ENCODE measurements around the gene EMC6. TPM values are rescaled to one million over a fixed set of nuclear protein-coding genes. Genes with fewer than 3 reads are reported as not detected.

EMC6 gene
- total RNA-seq, 4 donors from 2014 or later: 5.6 to 19.3 (median 10.6) TPM

GRCh38 chr17:3665834-3666233, 2.8 kb upstream of the EMC6 start:
- TF ChIP-seq POLR2A (IDR thresholded peaks at IDR 0.05): no peak
- no peak for TF ChIP-seq CTCF (IDR thresholded peaks at IDR 0.05)
- 35 to 37% methylated on average over 5 of the region's 5 CpGs for WGBS, 2 donors
- DNase-seq (ENCODE audit: low spot score in 2 of 2): no peak
- H3K4me3 ChIP-seq (ENCODE audit: low read depth, poor library complexity, severe bottlenecking): no peak overlapping the region
- intact Hi-C loops (cut with DNase I; ENCODE audit: low total_unique reads): no loop called here

- WGBS, 2 donors: 42 to 51% methylated on average over 6 of the region's 6 CpGs
- H3K4me3 ChIP-seq (ENCODE audit: low read depth, poor library complexity, severe bottlenecking): no peak overlapping the region
- no peak for DNase-seq (ENCODE audit: low spot score in 2 of 2)
- TF ChIP-seq CTCF (IDR thresholded peaks at IDR 0.05) (no peak), POLR2A (IDR thresholded peaks at IDR 0.05) (no peak)
- intact Hi-C loops (cut with DNase I; ENCODE audit: low total_unique reads): no loop called here
Measured at GRCh38 chr17:3666516-3666915, 2.1 kb upstream of the EMC6 start.

GRCh38 chr17:3667366-3668278, 990 bp upstream of the EMC6 start:
- TF ChIP-seq POLR2A (IDR thresholded peaks at IDR 0.05) (no peak), CTCF (IDR thresholded peaks at IDR 0.05) (no peak)
- H3K4me3 ChIP-seq (ENCODE audit: low read depth, poor library complexity, severe bottlenecking): peak overlapping the region; percentile 79
- intact Hi-C loops (cut with DNase I; ENCODE audit: low total_unique reads): no loop called here
- WGBS, 2 donors: 4% methylated on average over 30 to 31 of the region's 39 CpGs
- DNase-seq (ENCODE audit: low spot score in 2 of 2): peak; percentile 74 to 97

DNA sequence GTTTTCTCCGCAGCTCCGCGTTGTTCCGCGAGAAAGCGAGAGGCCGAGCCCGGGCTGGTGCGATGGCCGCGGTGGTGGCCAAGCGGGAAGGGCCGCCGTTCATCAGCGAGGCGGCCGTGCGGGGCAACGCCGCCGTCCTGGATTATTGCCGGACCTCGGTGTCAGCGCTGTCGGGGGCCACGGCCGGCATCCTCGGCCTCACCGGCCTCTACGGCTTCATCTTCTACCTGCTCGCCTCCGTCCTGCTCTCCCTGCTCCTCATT, 404 bp downstream of the EMC6 start:
- DNase-seq (ENCODE audit: low spot score in 2 of 2): no peak
- intact Hi-C loops (cut with DNase I; ENCODE audit: low total_unique reads): no loop called here
- no peak for TF ChIP-seq CTCF (IDR thresholded peaks at IDR 0.05)
- no peak for TF ChIP-seq POLR2A (IDR thresholded peaks at IDR 0.05)
- H3K4me3 ChIP-seq (ENCODE audit: low read depth, poor library complexity, severe bottlenecking): peak overlapping the region; percentile 61
- 1% methylated on average over 18 to 21 of the region's 32 CpGs for WGBS, 2 donors

GRCh38 chr17:3669548-3669947, 936 bp downstream of the EMC6 start:
- intact Hi-C loops (cut with DNase I; ENCODE audit: low total_unique reads): no loop called here
- H3K4me3 ChIP-seq (ENCODE audit: low read depth, poor library complexity, severe bottlenecking): peak overlapping the region; percentile 61
- WGBS, 2 donors: 49 to 50% methylated on average over 12 of the region's 12 CpGs
- TF ChIP-seq POLR2A (IDR thresholded peaks at IDR 0.05) (no peak), CTCF (IDR thresholded peaks at IDR 0.05) (no peak)
- no peak for DNase-seq (ENCODE audit: low spot score in 2 of 2)

DNA sequence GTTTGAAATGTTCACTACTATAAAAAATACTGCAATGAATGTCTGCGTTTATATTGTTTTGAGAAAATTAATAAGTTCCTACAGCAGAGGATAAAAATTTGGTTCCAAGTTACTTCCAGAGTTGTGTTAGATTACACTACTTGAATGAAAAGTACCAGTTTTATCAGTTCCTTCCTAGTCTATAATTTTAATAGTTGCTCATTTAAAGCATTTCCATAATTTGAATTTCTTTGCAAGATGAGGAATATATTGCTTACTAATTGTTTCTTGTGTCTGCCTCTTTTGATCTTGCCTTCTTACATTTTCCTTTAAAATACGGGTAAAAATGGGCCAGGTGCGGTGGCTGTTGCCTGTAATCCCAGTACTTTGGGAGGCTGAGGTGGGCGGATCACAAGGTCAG, 4.0 kb downstream of the EMC6 start:
- TF ChIP-seq POLR2A (IDR thresholded peaks at IDR 0.05): no peak
- no peak for TF ChIP-seq CTCF (IDR thresholded peaks at IDR 0.05)
- intact Hi-C loops (cut with DNase I; ENCODE audit: low total_unique reads): no loop called here
- WGBS, 2 donors: 96 to 97% methylated on average over 4 of the region's 4 CpGs
- no peak for DNase-seq (ENCODE audit: low spot score in 2 of 2)
- H3K4me3 ChIP-seq (ENCODE audit: low read depth, poor library complexity, severe bottlenecking): no peak overlapping the region
